ENCODE measurements around the gene CYP2A6.
"Not testable (repeated sequence)": the region's sequence is repeated elsewhere in the genome, so short reads cannot be mapped to it uniquely, and the experiment has no call there.

CYP2A6 gene

GRCh38 chr19:40850277-40850676 lies at the start of gene CYP2A6:
CYP2A6 (minus strand) TSS chr19:40850447; CDS start chr19:40850426, 21 bp downstream.
- not testable (repeated sequence) for DNase-seq

- not testable (repeated sequence) for DNase-seq
These were observed 49.7 kb upstream of the CYP2A6 start for GRCh38 chr19:40899964-40900363.

- not testable (repeated sequence) for DNase-seq
These were observed 46.9 kb upstream of the CYP2A6 start for GRCh38 chr19:40896843-40897789.

GRCh38 chr19:40896418-40896796 lies 46.2 kb upstream of the CYP2A6 start:
- DNase-seq: no peak

- no peak for DNase-seq
These were observed 42.9 kb upstream of the CYP2A6 start for GRCh38 chr19:40893112-40893511.

GRCh38 chr19:40889366-40889765 lies 39.1 kb upstream of the CYP2A6 start:
- no peak for DNase-seq

- no peak for DNase-seq
These were observed 37.9 kb upstream of the CYP2A6 start for GRCh38 chr19:40888191-40888590.

- not testable (repeated sequence) for DNase-seq
These were observed 34.1 kb upstream of the CYP2A6 start for GRCh38 chr19:40884187-40884931.

- not testable (repeated sequence) for DNase-seq
These were observed 31.8 kb upstream of the CYP2A6 start, which contains the start of gene CYP2A7 for GRCh38 chr19:40882062-40882461. CYP2A7 (minus strand) TSS chr19:40882231; CDS start chr19:40882210, 21 bp downstream.

GRCh38 chr19:40879349-40879748 lies 29.1 kb upstream of the CYP2A6 start:
- not testable (repeated sequence) for DNase-seq

GRCh38 chr19:40875526-40875951 lies 25.3 kb upstream of the CYP2A6 start:
- DNase-seq: peak; percentile 75

GRCh38 chr19:40874874-40875273 lies 24.6 kb upstream of the CYP2A6 start:
- not testable (repeated sequence) for DNase-seq

GRCh38 chr19:40873873-40874272 lies 23.6 kb upstream of the CYP2A6 start:
- DNase-seq: not testable (repeated sequence)

GRCh38 chr19:40872209-40872608 lies 22.0 kb upstream of the CYP2A6 start:
- no peak for DNase-seq

GRCh38 chr19:40867701-40868100 lies 17.5 kb upstream of the CYP2A6 start:
- DNase-seq: no peak

GRCh38 chr19:40864739-40865496 lies 14.7 kb upstream of the CYP2A6 start:
- not testable (repeated sequence) for DNase-seq

- DNase-seq: no peak
These were observed 12.5 kb upstream of the CYP2A6 start for GRCh38 chr19:40862785-40863184.

- no peak for DNase-seq
These were observed 12.1 kb upstream of the CYP2A6 start for GRCh38 chr19:40862333-40862732.

GRCh38 chr19:40858109-40858508 lies 7.9 kb upstream of the CYP2A6 start:
- DNase-seq: no peak

- DNase-seq: not testable (repeated sequence)
These were observed 2.4 kb upstream of the CYP2A6 start for GRCh38 chr19:40852467-40853152.

- not testable (repeated sequence) for DNase-seq
These were observed 3.5 kb downstream of the CYP2A6 start for GRCh38 chr19:40846722-40847121.

GRCh38 chr19:40843653-40844052 lies 6.6 kb downstream of the CYP2A6 start:
- DNase-seq: peak; percentile 76

Data from CD4-positive, alpha-beta T cell treated with Interleukin-4 for 4 hours (primary cell).